RWPE1 (cell line): Measurements from ENCODE around the gene NDEL1.

Experiments
- CTCF ChIA-PET: fragments of 350-600 bp; sonication (Branson Sonifier 250); formaldehyde crosslinking; extraction: SDS; loops from one replicate; lab custom pipeline; 2021; lab: Yijun Ruan, JAX
- POLR2A ChIA-PET: fragments of 400-600 bp; formaldehyde crosslinking; extraction: SDS; loops from one replicate; lab custom pipeline; 2020; ENCODE audit warnings: antibody characterized with exemption; ENCODE audit not compliant: low non-redundant PET; lab: Yijun Ruan, JAX
- DNase-seq: peaks from one replicate; pipeline ENCODE4 v3.0.0; 2012; ENCODE audit warnings: low spot score
- H3K27ac ChIP-seq: fragments of 450-650 bp; 2 replicates; pipeline ENCODE4 v1.5.1; 2017
- CTCF ChIP-seq: fragments of 450-650 bp; conservative IDR thresholded peaks from 2 replicates; pipeline ENCODE4 v1.5.1; 2017; ENCODE audit warnings: low read depth, mild to moderate bottlenecking

The NDEL1 gene

GRCh38 chr17:8499614-8500013 lies 63.9 kb downstream of the NDEL1 start:
- ChIA-PET POLR2A (no interaction called here), CTCF (no interaction called here)
- DNase-seq = no peak
- TF ChIP-seq CTCF = no peak
- H3K27ac ChIP-seq = no peak overlapping the region

- ChIA-PET POLR2A (no interaction called here), CTCF (no interaction called here)
- H3K27ac ChIP-seq = no peak overlapping the region
- no peak for DNase-seq
- no peak for TF ChIP-seq CTCF
These were observed 64.9 kb downstream of the NDEL1 start for GRCh38 chr17:8500609-8501008.

- no peak overlapping the region for H3K27ac ChIP-seq
- POLR2A ChIA-PET = no interaction called here
- CTCF ChIA-PET = no interaction called here
- no peak for DNase-seq
- no peak for TF ChIP-seq CTCF
These were observed 66.4 kb downstream of the NDEL1 start for GRCh38 chr17:8502126-8502525.

- ChIA-PET POLR2A (no interaction called here), CTCF (interaction anchor here (0.8 to 0.9 kb wide), 2 partner anchors 9 to 391 kb away, joined by 3 to 5 read pairs; no protein-coding TSS in a partner anchor)
- DNase-seq = no peak
- no peak for TF ChIP-seq CTCF
- no peak overlapping the region for H3K27ac ChIP-seq
These were observed 67.7 kb downstream of the NDEL1 start for GRCh38 chr17:8503368-8503767.

GRCh38 chr17:8503807-8504206 lies 68.1 kb downstream of the NDEL1 start:
- no peak overlapping the region for H3K27ac ChIP-seq
- POLR2A ChIA-PET = no interaction called here
- TF ChIP-seq CTCF = no peak
- CTCF ChIA-PET = interaction anchor here (0.8 to 0.9 kb wide), 2 partner anchors 8 to 391 kb away, joined by 3 to 5 read pairs; no protein-coding TSS in a partner anchor
- DNase-seq = no peak

- TF ChIP-seq CTCF = no peak
- ChIA-PET CTCF (interaction anchor here (0.8 kb wide), 1 partner anchor 390 kb away, joined by 3 read pairs; no protein-coding TSS in a partner anchor), POLR2A (no interaction called here)
- no peak for DNase-seq
- no peak overlapping the region for H3K27ac ChIP-seq
These were observed 69.0 kb downstream of the NDEL1 start for GRCh38 chr17:8504460-8505207.
